K562 (cell line): Measurements from ENCODE around the gene LATS2. TPM values are rescaled to one million over a fixed set of nuclear protein-coding genes. Genes with fewer than 3 reads are reported as not detected.

Source experiments
- ATAC-seq: fragments of 200-7000 bp; cut with Tn5 transposase; 3 replicates; pipeline ENCODE4 v1.9.1; 2020; ENCODE audit warnings: moderate library complexity
- BruUV-seq: library from RNA; stranded (reverse); fragments of 400-500 nt; replicated peaks from 2 replicates; lab custom pipeline; 2021; lab: Mats Ljungman, UMichigan
- CTCF ChIA-PET: fragments of 300-600 bp; formaldehyde crosslinking; extraction: SDS; loops from one replicate; lab custom pipeline; 2021; ENCODE audit warnings: low intra/inter-chr PET ratio; lab: Yijun Ruan, JAX
- POLR2A ChIA-PET: fragments of 300-600, 350-650 bp; sonication (Branson Sonifier 250); formaldehyde crosslinking; extraction: SDS; loops from one replicate; lab custom pipeline; 2021; ENCODE audit warnings: antibody characterized with exemption, inconsistent platforms; lab: Yijun Ruan, JAX
- DNase-seq, 4 experiments: peaks; one replicate each; pipeline versions ENCODE4 v3.0.0 to v3.0.0-alpha.2; 2011 to 2018; ENCODE audit warnings: low spot score in 3 of 4, mixed read lengths in 3 of 4; ENCODE audit errors: extremely low read depth in 1 of 4
- FAIRE-seq: peaks from 2 replicates; lab custom pipeline; 2011; peaks lifted over from hg19 to GRCh38; lab: Jason Lieb, UNC
- H2AFZ ChIP-seq: 2 replicates; pipeline ENCODE4 v1.6.0; 2011; ENCODE audit warnings: low read depth, low read length, control low read depth, inconsistent platforms
- H3K27ac ChIP-seq: fragments of 200-600 bp; 3 replicates; pipeline ENCODE4 v1.8.0; 2011; ENCODE audit warnings: low read depth, mild to moderate bottlenecking, control low read depth, inconsistent platforms, low read length, moderate library complexity, mixed read lengths; ENCODE audit errors: extremely low read depth
- H3K27me3 ChIP-seq, 2 experiments: fragments of 300-600 bp in 1 of 2; 2 replicates in 1 of 2; 3 replicates in 1 of 2; pipeline versions ENCODE4 v1.6.0 to v1.8.0; 2011; ENCODE audit warnings: inconsistent platforms in 2 of 2, low read length in 2 of 2, mild to moderate bottlenecking in 1 of 2, mixed read lengths in 1 of 2, moderate library complexity in 1 of 2; ENCODE audit not compliant: control insufficient read depth in 2 of 2, insufficient read depth in 2 of 2
- H3K36me3 ChIP-seq: fragments of 300-600 bp; 3 replicates; pipeline ENCODE4 v1.8.0; 2011; ENCODE audit warnings: mild to moderate bottlenecking, low read length, inconsistent platforms; ENCODE audit not compliant: control insufficient read depth, insufficient read depth
- H3K4me1 ChIP-seq, 2 experiments: fragments of 200-600 bp in 1 of 2; replicated peaks in 1 of 2; 2 replicates in 1 of 2; 3 replicates in 1 of 2; pipeline versions ENCODE4 v1.5.1 to v1.8.0; 2011; ENCODE audit warnings: inconsistent platforms in 2 of 2, low read length in 2 of 2, mild to moderate bottlenecking in 1 of 2, mixed read lengths in 1 of 2, moderate library complexity in 1 of 2; ENCODE audit not compliant: control insufficient read depth in 2 of 2, insufficient read depth in 2 of 2
- H3K4me2 ChIP-seq: 2 replicates; pipeline ENCODE4 v1.6.1; 2011; ENCODE audit warnings: low read length, control low read depth, inconsistent platforms, mixed read lengths; ENCODE audit not compliant: insufficient read depth
- H3K4me3 ChIP-seq: fragments of 200-600 bp; sonication (generic), shearing (Covaris generic); 2 replicates; pipeline ENCODE4 v1.5.1; 2016; ENCODE audit warnings: control low read depth, inconsistent platforms
- H3K79me2 ChIP-seq: fragments of 200-600 bp; 3 replicates; pipeline ENCODE4 v1.8.0; 2011; ENCODE audit warnings: low read length, inconsistent platforms; ENCODE audit not compliant: control insufficient read depth, insufficient read depth
- H3K9ac ChIP-seq, 2 experiments: 2 replicates each; pipeline versions ENCODE4 v1.6.0 to v1.6.1; 2011; ENCODE audit warnings: low read depth in 2 of 2, low read length in 2 of 2, control low read depth in 1 of 2, inconsistent platforms in 1 of 2, mild to moderate bottlenecking in 1 of 2, mixed read lengths in 1 of 2; ENCODE audit not compliant: insufficient read depth in 1 of 2
- H3K9me1 ChIP-seq: one replicate; pipeline ENCODE4 v1.6.0; 2011; ENCODE audit warnings: inconsistent platforms, mild to moderate bottlenecking, low read length, moderate library complexity; ENCODE audit not compliant: control insufficient read depth, insufficient read depth
- H3K9me3 ChIP-seq: replicated peaks from 2 replicates; pipeline ENCODE4 v1.5.1; 2011; ENCODE audit warnings: low read depth, low read length, inconsistent platforms; ENCODE audit not compliant: control insufficient read depth, insufficient read depth
- H4K20me1 ChIP-seq: replicated peaks from 2 replicates; pipeline ENCODE4 v1.6.1; 2011; ENCODE audit warnings: low read length, inconsistent platforms, mixed read lengths; ENCODE audit not compliant: control insufficient read depth, insufficient read depth
- AFF4 ChIP-seq: sonication (generic); formaldehyde crosslinking; IDR thresholded peaks from 2 replicates; pipeline ENCODE4 v1.8.0; 2023; ENCODE audit warnings: mild to moderate bottlenecking, missing genetic modification reagents
- BRCA1 ChIP-seq, 2 experiments: fragments of 450-650 bp in 1 of 2; sonication (generic) in 1 of 2; formaldehyde crosslinking in 1 of 2; IDR thresholded peaks; 2 replicates each; pipeline versions ENCODE4 v1.5.0 to v1.6.1; 2017 to 2020; ENCODE audit warnings: mild to moderate bottlenecking in 1 of 2, missing genetic modification reagents in 1 of 2
- C11orf30 ChIP-seq: fragments of 450-650 bp; IDR thresholded peaks from 2 replicates; pipeline ENCODE4 v1.6.1; 2016; ENCODE audit warnings: low read depth, mild to moderate bottlenecking
- CBFB ChIP-seq: sonication (generic); formaldehyde crosslinking; IDR thresholded peaks from 2 replicates; pipeline ENCODE4 v1.4.0; 2020; ENCODE audit warnings: mild to moderate bottlenecking, missing genetic modification reagents
- FUS ChIP-seq: fragments of 200-400 bp; formaldehyde crosslinking; optimal IDR thresholded peaks from 2 replicates; pipeline ENCODE3; 2017; ENCODE audit warnings: low read depth, low read length
- HMG20A ChIP-seq: fragments of 450-650 bp; formaldehyde crosslinking; conservative IDR thresholded peaks from 2 replicates; pipeline ENCODE4 v1.4.0; 2020; ENCODE audit warnings: mild to moderate bottlenecking, mixed read lengths
- NRF1 ChIP-seq, 2 experiments: fragments of 450-650 bp; IDR thresholded peaks in 1 of 2; conservative IDR thresholded peaks in 1 of 2; 2 replicates each; pipeline ENCODE4 v1.6.1; 2014; ENCODE audit warnings: mild to moderate bottlenecking in 2 of 2
- OTX1 ChIP-seq: fragments of 450-650 bp; formaldehyde crosslinking; IDR thresholded peaks from 2 replicates; pipeline ENCODE4 v1.4.0; 2022; ENCODE audit warnings: mild to moderate bottlenecking
- PHB2 ChIP-seq: fragments of 450-650 bp; IDR thresholded peaks from 2 replicates; pipeline ENCODE4 v1.6.1; 2017; ENCODE audit warnings: low read depth
- PHTF2 ChIP-seq: fragments of 250-450 bp; sonication (Bioruptor Pico); IDR thresholded peaks from 2 replicates; pipeline ENCODE4 v1.5.0; 2021; ENCODE audit warnings: mild to moderate bottlenecking
- POLR2AphosphoS2 ChIP-seq: IDR thresholded peaks from 2 replicates; pipeline ENCODE4 v1.6.1; 2012; ENCODE audit warnings: low read length, improper control_type of control experiment
- PPARD ChIP-seq: fragments of 250-450 bp; sonication (Bioruptor Pico); IDR thresholded peaks from 2 replicates; pipeline ENCODE4 v1.8.0; 2022; ENCODE audit warnings: inconsistent platforms, mild to moderate bottlenecking, moderate library complexity
- RBBP5 ChIP-seq: fragments of 200-600 bp; sonication (generic); IDR thresholded peaks from 2 replicates; pipeline ENCODE4 v1.6.1; 2012; ENCODE audit warnings: borderline replicate concordance, mild to moderate bottlenecking, low read length, control low read depth, inconsistent platforms; ENCODE audit not compliant: insufficient read depth, poor library complexity, severe bottlenecking
- SMAD2 ChIP-seq: fragments of 150-350 bp; IDR thresholded peaks from 2 replicates; pipeline ENCODE4 v1.6.1; 2014; ENCODE audit warnings: low read depth, mild to moderate bottlenecking, low read length
- ZBTB8A ChIP-seq: fragments of 450-650 bp; IDR thresholded peaks from 2 replicates; pipeline ENCODE4 v1.6.1; 2018; ENCODE audit warnings: mild to moderate bottlenecking, moderate library complexity; ENCODE audit not compliant: partially characterized antibody
- ZC3H4 ChIP-seq: sonication (generic); formaldehyde crosslinking; IDR thresholded peaks from 2 replicates; pipeline ENCODE4 v1.9.0; 2021; ENCODE audit warnings: missing genetic modification reagents, borderline replicate concordance
- ZKSCAN8 ChIP-seq: fragments of 200-800 bp; sonication (Bioruptor generic); IDR thresholded peaks from 2 replicates; pipeline ENCODE4 v1.6.1; 2016; ENCODE audit warnings: missing genetic modification characterization, missing compliant biosample characterization
- ZNF140 ChIP-seq: fragments of 250-450 bp; sonication (Bioruptor Pico); IDR thresholded peaks from 2 replicates; pipeline ENCODE4 v1.8.0; 2021; ENCODE audit warnings: moderate library complexity, mild to moderate bottlenecking, inconsistent platforms
- ZNF444 ChIP-seq: fragments of 250-450 bp; sonication (Bioruptor Pico); IDR thresholded peaks from 2 replicates; pipeline ENCODE4 v1.4.0; 2020; ENCODE audit warnings: mild to moderate bottlenecking, moderate library complexity
- in situ Hi-C: fragments of 300-500 bp; cut with MboI; formaldehyde crosslinking; loops from 4 replicates; pipeline ENCODE4 v1.15.0; 2018; ENCODE audit warnings: inconsistent platforms, mixed read lengths
- intact Hi-C: fragments of 100-400 bp; cut with micrococcal nuclease; formaldehyde crosslinking; loops from 2 replicates; pipeline ENCODE4 v1.14.2; 2022
- polyA plus RNA-seq, 8 experiments: library from polyadenylated mRNA; depleted of rRNA in 4 of 8; stranded (reverse) in 5 of 8; unstranded in 3 of 8; fragments of >200 nt; fragmentation: Nextera tagmentation in 2 of 8; fragmentation: Illumina TruSeq in 1 of 8; extraction: Ambion mirVana in 2 of 8; extraction: Trizol in 1 of 8; gene quantifications; 2 replicates each; pipeline versions ENCODE4 v1.2.1 to v1.2.3, GENCODE V29; 2011 to 2014; ENCODE audit warnings: inconsistent platforms in 1 of 8, missing spikeins in 1 of 8
- total RNA-seq, 7 experiments: library from RNA; depleted of rRNA in 6 of 7; stranded (reverse); fragments of >200 nt in 6 of 7; fragmentation: Illumina TruSeq in 2 of 7; extraction: Trizol in 2 of 7; gene quantifications; 2 replicates each; pipeline versions ENCODE4 v1.2.1 to v1.2.3, GENCODE V29; 2011 to 2021; ENCODE audit warnings: low replicate concordance in 1 of 7

The LATS2 gene
- total and polyA plus RNA-seq, 9 of the 15 experiments (the other 6 are each of a cell fraction or from before 2014, with no cell fraction given): 0.18 to 3.7 (median 0.76) TPM

- POLR2A ChIA-PET: no interaction called here
Measured at GRCh38 chr13:21071924-21072323, 10.5 kb upstream of the LATS2 start.

More at GRCh38 chr13:21071924-21072323, 10.5 kb upstream of the LATS2 start:
- no peak overlapping the region for H2AFZ ChIP-seq
- no peak overlapping the region for H3K4me3 ChIP-seq
- H3K36me3 ChIP-seq: no peaks in the 10 kb centered on the region
- no peaks in the 10 kb centered on the region for H3K9me1 ChIP-seq
- TF ChIP-seq POLR2AphosphoS2 (no peak), ZBTB8A (no peak), PHTF2 (CRISPR knock-in tag) (no peak), ZKSCAN8 (CRISPR knock-in tag) (no peak), ZNF140 (no peak), AFF4 (CRISPR knock-in tag) (no peak), RBBP5 (no peak), SMAD2 (no peak), NRF1 (conservative IDR thresholded peaks at IDR 0.05 in 1 of 2, IDR thresholded peaks at IDR 0.05 in 1 of 2) (no peak), ZC3H4 (CRISPR knock-in tag) (no peak), ZNF444 (CRISPR knock-in tag) (no peak), C11orf30 (no peak), PPARD (no peak), PHB2 (no peak), BRCA1 (IDR thresholded peaks at IDR 0.05) (no peak), BRCA1 (CRISPR knock-in tag; IDR thresholded peaks at IDR 0.05) (no peak), FUS (no peak), CBFB (CRISPR knock-in tag) (no peak), HMG20A (no peak), OTX1 (CRISPR knock-in tag) (no peak)
- CTCF ChIA-PET: no interaction called here
- H3K27me3 ChIP-seq: peaks cover 0 to 2% of the 10 kb centered on the region in 2 experiments; a peak in 2 of 5 replicates
- in situ Hi-C loops: no loop called here
- peaks cover 0 to 4% of the 10 kb centered on the region in 2 experiments; a peak in 2 of 5 replicates for H3K4me1 ChIP-seq
- DNase-seq: no peak
- no peak overlapping the region for H3K9ac ChIP-seq
- no peaks in the 10 kb centered on the region for H4K20me1 ChIP-seq
- H3K4me2 ChIP-seq: no peak overlapping the region
- no TSS peak for BruUV-seq
- no peak overlapping the region for H3K27ac ChIP-seq
- FAIRE-seq: no peak
- no peaks in the 10 kb centered on the region for H3K79me2 ChIP-seq
- intact Hi-C loops: no loop called here
- H3K9me3 ChIP-seq: no peaks in the 10 kb centered on the region
- no peak for ATAC-seq
